ENCODE results near the gene ADGRA1. TPM values are rescaled to one million over a fixed set of nuclear protein-coding genes. Genes with fewer than 3 reads are reported as not detected.

The ADGRA1 gene
- total and polyA plus RNA-seq, 7 donors = under 0.01 to 0.28 (median 0.08) TPM; not detected in 3

- DNase-seq = no peak
- TF ChIP-seq EP300 (IDR thresholded peaks at IDR 0.05) (no peak), POLR2AphosphoS5 (IDR thresholded peaks at IDR 0.05) (no peak), CTCF (IDR thresholded peaks at IDR 0.05) (no peak), POLR2A (IDR thresholded peaks at IDR 0.05) (no peak)
- peaks cover 0 to 30% (median 0%) of the 10 kb centered on the region in 3 donors for H3K27me3 ChIP-seq
- intact Hi-C loops (cut with DNase I) = no loop called here
- no peaks in the 10 kb centered on the region for H3K4me1 ChIP-seq
- H3K27ac ChIP-seq = no peak overlapping the region
- WGBS, 2 donors = 77 to 87% methylated on average over 24 of the region's 24 CpGs
- no peaks in the 10 kb centered on the region for H3K9me3 ChIP-seq
- H3K36me3 ChIP-seq = no peaks in the 10 kb centered on the region
- H3K4me3 ChIP-seq = no peak overlapping the region
These were observed 19.4 kb upstream of the ADGRA1 start for GRCh38 chr10:133068111-133069032.

- Histone ChIP-seq H3K9me3 (no peaks in the 10 kb centered on the region), H3K4me3 (no peak overlapping the region), H3K27ac (no peak overlapping the region), H3K27me3 (peaks cover 0 to 32% (median 0%) of the 10 kb centered on the region in 3 donors), H3K36me3 (no peaks in the 10 kb centered on the region), H3K4me1 (no peaks in the 10 kb centered on the region)
- intact Hi-C loops (cut with DNase I) = no loop called here
- no peak for TF ChIP-seq POLR2A (IDR thresholded peaks at IDR 0.05)
- TF ChIP-seq CTCF (IDR thresholded peaks at IDR 0.05) = no peak
- no peak for TF ChIP-seq EP300 (IDR thresholded peaks at IDR 0.05)
- no peak for TF ChIP-seq POLR2AphosphoS5 (IDR thresholded peaks at IDR 0.05)
- no peak for DNase-seq
- WGBS, 2 donors = 69 to 77% methylated on average over 23 of the region's 23 CpGs
These were observed 18.6 kb upstream of the ADGRA1 start for GRCh38 chr10:133069033-133069525.

GRCh38 chr10:133070405-133070804, 17.3 kb upstream of the ADGRA1 start:
- H3K9me3 ChIP-seq = no peaks in the 10 kb centered on the region
- 78 to 80% methylated on average over 16 of the region's 16 CpGs for WGBS, 2 donors
- H3K4me3 ChIP-seq = no peak overlapping the region
- H3K27ac ChIP-seq = no peak overlapping the region
- TF ChIP-seq POLR2AphosphoS5 (IDR thresholded peaks at IDR 0.05) (no peak), EP300 (IDR thresholded peaks at IDR 0.05) (no peak), POLR2A (IDR thresholded peaks at IDR 0.05) (no peak), CTCF (IDR thresholded peaks at IDR 0.05) (no peak)
- intact Hi-C loops (cut with DNase I) = no loop called here
- peaks cover 3 to 46% (median 7%) of the 10 kb centered on the region in 3 donors for H3K27me3 ChIP-seq
- no peaks in the 10 kb centered on the region for H3K36me3 ChIP-seq
- no peak for DNase-seq
- H3K4me1 ChIP-seq = no peaks in the 10 kb centered on the region

- Histone ChIP-seq H3K9me3 (no peaks in the 10 kb centered on the region), H3K36me3 (no peaks in the 10 kb centered on the region), H3K4me3 (no peak overlapping the region), H3K27me3 (peaks cover 3 to 50% (median 11%) of the 10 kb centered on the region in 3 donors), H3K4me1 (no peaks in the 10 kb centered on the region), H3K27ac (no peak overlapping the region)
- TF ChIP-seq EP300 (IDR thresholded peaks at IDR 0.05) (no peak), CTCF (IDR thresholded peaks at IDR 0.05) (no peak), POLR2AphosphoS5 (IDR thresholded peaks at IDR 0.05) (no peak), POLR2A (IDR thresholded peaks at IDR 0.05) (no peak)
- 72 to 77% methylated on average over 21 of the region's 21 CpGs for WGBS, 2 donors
- DNase-seq = no peak
- intact Hi-C loops (cut with DNase I) = no loop called here
These were observed 16.9 kb upstream of the ADGRA1 start for GRCh38 chr10:133070810-133071209.

Measured in sigmoid colon (tissue), 7 donors.